ENCODE measurements around the gene TRPC4. TPM values are rescaled to one million over a fixed set of nuclear protein-coding genes. Genes with fewer than 3 reads are reported as not detected.

Gene TRPC4
- total and polyA plus RNA-seq, 2 donors (not counting 3 experiments of a cell fraction or from before 2014, with no cell fraction given), result 0.04 to 0.64 TPM

- H3K4me1 ChIP-seq (ENCODE audit: control insufficient read depth, extremely low read depth, insufficient read depth, low read length), result peaks cover 16% of the 10 kb centered on the region
- H3K9ac ChIP-seq (replicated peaks; ENCODE audit: extremely low read depth, insufficient read depth, low read length), result no peak overlapping the region
- H3K9me1 ChIP-seq (replicated peaks; ENCODE audit: control insufficient read depth, extremely low read depth, insufficient read depth, low read length), result no peaks in the 10 kb centered on the region
- no peak overlapping the region for H3K4me2 ChIP-seq (ENCODE audit: insufficient read depth, low read length)
- H3K27ac ChIP-seq (ENCODE audit: insufficient read depth, low read depth, low read length), result no peak overlapping the region
- H3K27me3 ChIP-seq (ENCODE audit: control insufficient read depth in 2 of 2, insufficient read depth in 2 of 2, low read length in 2 of 2), result no peaks in the 10 kb centered on the region
- H2AFZ ChIP-seq (ENCODE audit: low read depth, low read length), result no peak overlapping the region
- DNase-seq (ENCODE audit: low read depth, low spot score), result no peak
- POLR2A ChIA-PET, result no interaction called here
- H4K20me1 ChIP-seq (replicated peaks; ENCODE audit: control insufficient read depth, extremely low read depth, insufficient read depth, low read length), result no peaks in the 10 kb centered on the region
- no peak for FAIRE-seq
- H3K79me2 ChIP-seq (ENCODE audit: control insufficient read depth, insufficient read depth, low read length), result no peaks in the 10 kb centered on the region
- H3K9me3 ChIP-seq (replicated peaks; ENCODE audit: control insufficient read depth, insufficient read depth, low read length), result no peaks in the 10 kb centered on the region
- TF ChIP-seq CTCF (IDR thresholded peaks at IDR 0.05; ENCODE audit: extremely low read depth in 1 of 2, insufficient read depth in 1 of 2, low read depth in 1 of 2, low read length in 2 of 2), result no peak
- no peak for TF ChIP-seq FOS (IDR thresholded peaks at IDR 0.05; ENCODE audit: borderline replicate concordance, insufficient read depth, low read length)
- no peak for TF ChIP-seq MYC (IDR thresholded peaks at IDR 0.05; ENCODE audit: low read depth, low read length)
- TF ChIP-seq POLR2AphosphoS5 (IDR thresholded peaks at IDR 0.05; ENCODE audit: insufficient read depth, low read depth, low read length), result no peak
- TF ChIP-seq, protein P1, sequence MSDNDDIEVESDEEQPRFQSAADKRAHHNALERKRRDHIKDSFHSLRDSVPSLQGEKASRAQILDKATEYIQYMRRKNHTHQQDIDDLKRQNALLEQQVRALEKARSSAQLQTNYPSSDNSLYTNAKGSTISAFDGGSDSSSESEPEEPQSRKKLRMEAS (IDR thresholded peaks at IDR 0.05; ENCODE audit: insufficient read depth, insufficient read length), result no peak
- TF ChIP-seq JUN (IDR thresholded peaks at IDR 0.05; ENCODE audit: borderline replicate concordance, insufficient read depth, insufficient read length, low read depth), result no peak
- TF ChIP-seq EZH2 (IDR thresholded peaks at IDR 0.05; ENCODE audit: borderline replicate concordance, low read depth, low read length, severe bottlenecking), result no peak
- TF ChIP-seq GATA2 (IDR thresholded peaks at IDR 0.05; ENCODE audit: insufficient read depth, insufficient read length, low read depth, low read length), result no peak
- no peak for TF ChIP-seq POLR2A (IDR thresholded peaks at IDR 0.05; ENCODE audit: low read depth, low read length)
- dilution Hi-C loops (cut with MboI; ENCODE audit: extremely low pct_ligation_motif_present, low sequenced_read_pairs) (no loop called here), intact Hi-C loops (cut with micrococcal nuclease) (no loop called here)
- no peak overlapping the region for H3K4me3 ChIP-seq (replicated peaks in 1 of 3; ENCODE audit: insufficient read depth in 1 of 3, low read depth in 1 of 3, low read length in 3 of 3)
- BruUV-seq (replicated peaks), result no TSS peak
- no peaks in the 10 kb centered on the region for H3K36me3 ChIP-seq (ENCODE audit: control insufficient read depth in 2 of 2, extremely low read depth in 1 of 2, insufficient read depth in 2 of 2, low read length in 2 of 2)
- CTCF ChIA-PET, result interaction anchor here (1.1 kb wide), 1 partner anchor 45 kb away, joined by 3 read pairs; no protein-coding TSS in a partner anchor
Measured at GRCh38 chr13:37662624-37663023, 206.9 kb downstream of the TRPC4 start.

All from endothelial cell of umbilical vein (primary cell).